Fibroblast of skin of right biceps (primary cell): Measurements from ENCODE around the gene SLC6A6.
"Not testable (repeated sequence)": the region's sequence is repeated elsewhere in the genome, so short reads cannot be mapped to it uniquely, and the experiment has no call there.

Experiments used
- DNase-seq: peaks from one replicate; pipeline ENCODE4 v3.0.0-alpha.2; 2013

SLC6A6 gene

DNA sequence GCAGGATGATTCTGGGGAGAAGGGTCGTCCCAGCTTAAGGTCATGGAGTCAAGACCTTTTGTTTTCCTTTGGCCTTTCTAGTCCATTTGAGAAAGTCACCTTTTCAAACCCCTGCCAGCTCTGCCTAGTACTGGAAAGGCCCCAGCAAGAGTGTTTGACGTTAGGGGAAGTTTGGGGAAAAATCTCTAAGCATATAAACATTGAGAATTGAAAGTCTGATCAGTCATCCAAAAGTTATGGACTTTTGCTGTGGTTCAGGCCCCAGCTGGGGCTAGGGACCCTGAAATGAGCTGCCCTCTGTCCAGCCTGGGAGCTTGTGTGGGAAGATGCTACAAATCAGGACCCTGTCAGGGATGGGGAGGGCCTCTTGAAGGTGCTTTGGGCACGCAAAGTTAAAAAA lies 21.6 kb downstream of the SLC6A6 start:
- DNase-seq: no peak

DNA sequence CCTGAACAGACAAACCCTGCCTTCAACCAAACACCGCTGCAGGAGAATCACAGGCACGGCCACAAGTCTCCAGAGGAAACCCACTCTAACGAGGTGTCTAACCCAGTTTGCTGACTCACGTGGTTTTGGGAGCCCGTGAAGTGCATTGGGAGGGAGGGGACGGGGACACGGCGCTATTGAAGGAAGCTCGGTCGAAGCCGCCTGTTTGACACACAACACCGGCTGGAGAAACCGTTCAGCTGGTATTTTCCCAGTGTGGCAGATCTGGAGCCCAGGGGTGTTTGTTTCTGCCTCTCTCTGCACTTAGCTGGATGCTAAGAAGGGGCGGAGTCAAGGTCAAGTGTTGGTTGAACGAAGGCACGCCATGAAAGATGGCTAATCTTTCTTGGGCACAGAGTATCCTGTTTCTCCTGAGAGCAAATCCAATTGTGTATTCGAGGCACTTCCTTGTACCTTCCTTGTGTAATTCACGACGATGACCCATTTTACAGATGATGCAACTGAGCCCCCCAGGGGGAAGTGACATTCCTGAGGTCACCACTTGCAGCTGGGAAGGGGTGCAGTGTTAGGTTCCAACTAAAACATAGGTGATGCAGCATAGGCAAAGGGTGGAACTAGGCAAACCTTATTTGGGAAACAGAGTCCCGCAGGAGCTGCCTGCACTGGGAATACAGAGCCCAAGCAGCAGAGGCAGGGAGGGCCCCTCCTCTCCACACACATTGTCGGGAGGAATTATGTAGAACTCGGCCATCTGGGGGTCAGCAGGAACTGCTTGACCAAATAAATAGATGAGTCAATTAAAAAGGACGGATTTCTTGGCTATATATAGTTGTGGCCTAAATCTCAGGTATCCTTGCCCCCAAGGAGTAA lies 22.5 kb downstream of the SLC6A6 start:
- DNase-seq: peak; percentile 47

DNA sequence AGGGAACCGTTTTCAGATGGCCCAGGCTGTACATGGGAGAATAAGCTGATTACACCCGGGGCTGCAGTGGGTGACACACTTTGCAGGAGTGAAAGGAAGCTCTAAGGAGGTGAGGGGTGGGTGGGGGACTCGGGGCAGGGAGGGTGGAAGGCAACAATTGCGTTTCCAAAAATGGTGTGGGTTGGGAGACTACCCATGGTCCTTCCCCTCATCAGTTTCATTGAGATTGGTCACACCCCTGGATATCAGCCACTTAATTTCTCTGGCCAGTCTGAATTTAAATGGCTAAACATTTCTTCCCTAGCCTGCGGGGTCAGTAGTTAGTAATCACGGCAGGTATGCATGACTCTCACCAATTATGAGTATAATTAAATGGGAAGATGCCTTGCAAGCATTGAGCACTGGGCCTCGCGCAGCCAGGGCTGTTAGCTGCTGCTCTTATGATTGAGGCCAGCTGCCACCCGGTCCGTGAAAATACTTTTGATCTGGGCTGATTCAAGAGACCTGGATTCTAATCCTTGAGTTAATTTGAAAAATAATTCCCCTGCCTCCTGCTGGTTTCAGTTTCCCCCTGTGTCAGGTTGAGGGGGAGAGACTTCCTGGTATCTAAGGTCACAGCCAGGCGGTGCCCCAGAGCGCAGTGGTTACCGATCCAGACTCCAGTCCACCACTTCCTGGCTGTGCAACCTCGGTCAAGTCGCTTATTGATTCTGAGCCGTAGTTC lies 23.3 kb downstream of the SLC6A6 start:
- no peak for DNase-seq

DNA sequence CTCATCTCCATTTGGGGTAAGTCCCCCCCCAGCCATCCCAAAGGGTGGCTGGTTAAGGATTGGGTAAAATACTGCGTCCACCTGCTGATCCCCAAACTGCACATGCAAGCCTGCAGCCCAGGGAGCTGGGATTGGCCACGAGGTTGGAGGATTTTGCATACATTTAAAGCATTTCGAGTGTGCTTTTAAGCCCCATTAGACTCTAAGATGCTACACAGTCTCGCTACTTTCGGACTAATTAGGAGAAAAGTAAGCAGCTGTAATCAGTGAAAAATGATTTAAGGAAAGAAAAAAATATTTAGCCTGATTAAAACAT lies 23.9 kb downstream of the SLC6A6 start:
- no peak for DNase-seq

DNA sequence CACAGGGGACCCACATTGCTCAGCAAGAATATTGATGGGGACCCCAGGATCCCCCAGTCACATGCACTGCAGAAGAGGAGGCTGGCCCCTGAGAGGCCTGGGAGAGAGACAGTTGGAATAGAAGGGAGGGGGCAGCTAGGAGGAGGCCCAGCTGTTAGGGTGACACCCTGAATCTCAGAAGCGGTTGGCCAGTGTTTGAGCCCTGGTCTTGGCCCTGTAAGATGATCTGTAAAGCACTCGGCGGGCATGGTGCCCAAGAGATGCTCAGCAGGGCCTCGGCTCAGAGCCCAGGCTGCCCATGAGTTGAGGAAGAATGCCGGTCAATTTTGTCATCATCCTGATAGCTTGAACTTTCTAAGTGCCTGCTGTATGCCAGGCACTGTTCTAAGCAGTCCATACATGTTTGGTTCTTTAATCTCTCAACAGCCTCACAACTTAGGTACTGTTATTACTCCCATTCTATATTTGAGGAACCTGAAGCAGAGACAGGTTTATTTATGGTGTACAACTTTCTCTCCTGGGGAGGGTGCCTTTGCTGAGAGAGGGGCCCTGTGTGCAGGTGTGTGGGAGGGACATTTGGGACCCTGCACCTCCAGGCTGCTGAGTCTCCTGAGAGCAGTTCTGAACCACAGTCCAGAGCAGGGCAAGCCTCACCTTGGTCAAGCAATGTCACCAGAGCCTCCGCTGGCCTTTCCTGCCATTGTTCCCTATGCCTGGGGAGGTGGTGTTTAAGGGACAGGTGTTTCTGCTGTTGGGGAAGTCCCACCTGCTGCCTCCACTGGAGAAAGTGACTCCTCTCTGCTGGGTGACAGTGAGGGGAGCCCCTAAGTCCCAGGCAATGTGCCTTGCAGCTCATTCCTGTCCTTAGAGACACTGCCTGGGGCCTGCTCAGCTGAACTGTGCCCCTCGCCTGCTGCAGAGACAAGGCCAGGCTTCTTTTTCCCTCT lies 26.0 kb downstream of the SLC6A6 start:
- DNase-seq: no peak

DNA sequence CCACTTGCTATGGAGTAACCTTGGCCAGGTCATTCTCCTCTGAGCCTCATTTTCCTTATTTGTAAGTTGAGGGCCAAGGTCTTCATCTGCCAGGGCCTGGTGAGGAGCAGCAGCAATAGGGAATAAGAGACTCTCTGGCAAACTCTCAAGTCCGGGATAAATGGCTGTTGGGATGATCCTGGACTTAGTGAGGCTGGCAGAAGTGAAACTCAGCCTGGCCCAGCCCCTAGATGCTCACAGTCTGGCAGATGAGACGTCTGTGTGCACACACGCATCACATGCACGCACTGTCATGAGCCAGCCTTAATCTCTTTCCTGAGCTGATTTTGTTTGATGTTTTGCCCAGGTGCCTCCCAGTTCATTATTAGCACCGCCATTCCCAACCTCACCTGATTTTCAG lies 26.8 kb downstream of the SLC6A6 start:
- DNase-seq: no peak

DNA sequence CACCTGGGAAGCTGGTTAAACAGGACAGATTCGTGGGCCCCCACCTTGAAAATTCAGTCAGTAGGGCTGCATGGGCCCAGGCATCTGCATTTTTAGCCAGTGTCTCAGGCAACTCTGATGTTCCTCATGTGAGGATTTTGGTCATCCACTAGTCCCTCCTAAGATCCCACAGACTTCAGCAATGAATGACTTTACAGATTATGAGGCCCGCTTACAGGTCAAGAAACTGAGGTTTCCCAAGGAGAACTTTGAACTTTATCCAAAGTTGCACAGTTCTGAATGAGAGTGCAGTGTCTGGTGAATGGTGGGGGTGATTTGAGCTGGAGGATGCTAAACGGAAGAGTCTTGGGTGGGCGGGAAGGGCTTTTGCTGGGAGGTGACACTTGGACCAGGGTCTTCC lies 27.2 kb downstream of the SLC6A6 start:
- DNase-seq: no peak

DNA sequence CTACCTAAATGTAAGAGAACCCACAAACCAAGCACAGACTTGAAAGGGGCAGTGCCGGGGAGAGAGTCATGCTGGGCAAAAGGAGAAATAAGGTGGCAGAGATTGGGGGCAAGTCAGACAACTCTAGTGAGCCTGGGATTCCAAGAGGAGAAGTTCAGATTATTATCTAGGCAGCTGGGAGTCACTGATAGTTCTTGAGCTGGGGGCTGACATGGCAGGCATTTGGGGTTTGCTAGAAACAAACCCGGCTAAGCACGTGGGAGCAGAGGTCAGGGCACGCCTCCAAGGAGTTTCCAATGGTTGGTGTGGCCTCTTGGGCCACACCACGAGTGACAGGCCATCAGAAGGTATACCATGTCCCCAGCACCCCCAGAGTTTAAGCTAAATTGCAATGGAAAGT lies 27.6 kb downstream of the SLC6A6 start:
- DNase-seq: no peak

DNA sequence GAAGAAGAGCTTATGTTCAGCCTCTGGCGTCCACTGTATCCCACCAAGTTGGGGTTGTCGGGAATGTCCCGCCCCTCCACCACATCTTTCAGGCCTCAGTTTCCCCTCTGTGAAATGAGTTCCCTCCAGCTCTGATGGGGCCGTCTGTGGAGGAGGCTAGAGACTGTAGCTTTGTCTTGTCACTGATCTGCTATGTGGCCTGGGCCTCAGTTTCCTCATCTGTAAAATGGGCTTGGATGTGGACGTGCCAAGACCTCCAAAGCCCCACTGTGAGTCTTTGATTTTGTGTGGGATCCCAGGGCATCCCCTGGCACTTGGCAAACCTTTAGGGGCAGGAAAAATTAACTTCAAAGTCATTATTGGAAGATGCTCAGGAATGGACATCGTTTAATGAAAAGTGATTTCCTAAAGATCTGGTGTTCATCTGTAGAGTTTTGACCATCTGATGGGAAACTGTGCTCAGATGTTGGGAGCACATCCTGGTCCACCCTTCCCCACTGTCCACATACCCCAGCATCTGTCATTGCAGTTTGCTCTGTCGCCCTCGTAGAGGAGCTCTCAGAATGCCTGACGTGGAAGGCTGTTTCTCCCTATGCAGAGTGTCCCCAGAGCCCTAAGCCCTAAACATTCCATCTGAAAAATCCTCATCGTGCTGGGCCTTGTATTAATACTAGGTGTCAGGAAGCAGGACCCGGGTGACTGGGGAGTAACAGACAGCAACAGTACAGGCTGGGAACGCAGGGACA lies 28.5 kb downstream of the SLC6A6 start:
- no peak for DNase-seq

DNA sequence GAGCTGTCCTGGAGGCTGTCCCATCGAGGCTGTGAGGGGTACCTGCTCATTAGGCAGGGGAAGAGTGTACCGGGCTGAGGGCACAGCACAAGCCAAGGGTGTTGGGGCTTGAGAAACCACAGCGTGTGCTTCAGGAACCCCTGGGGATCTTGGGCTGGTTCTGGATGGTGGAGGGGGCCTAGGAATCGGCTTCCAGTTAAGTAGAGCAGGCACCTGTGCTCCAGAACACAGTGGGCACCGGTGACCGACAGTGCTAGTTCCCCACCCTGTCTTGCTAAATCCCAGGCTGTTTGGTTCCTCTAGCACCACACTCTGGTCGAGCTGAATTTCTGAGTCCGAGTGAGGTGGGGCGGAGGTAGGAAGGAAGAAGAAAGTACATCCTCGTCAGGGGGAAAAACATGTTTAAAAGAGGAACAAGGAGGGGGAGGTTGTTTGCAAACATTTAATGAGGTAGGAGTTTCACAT lies 29.1 kb downstream of the SLC6A6 start:
- DNase-seq: no peak

DNA sequence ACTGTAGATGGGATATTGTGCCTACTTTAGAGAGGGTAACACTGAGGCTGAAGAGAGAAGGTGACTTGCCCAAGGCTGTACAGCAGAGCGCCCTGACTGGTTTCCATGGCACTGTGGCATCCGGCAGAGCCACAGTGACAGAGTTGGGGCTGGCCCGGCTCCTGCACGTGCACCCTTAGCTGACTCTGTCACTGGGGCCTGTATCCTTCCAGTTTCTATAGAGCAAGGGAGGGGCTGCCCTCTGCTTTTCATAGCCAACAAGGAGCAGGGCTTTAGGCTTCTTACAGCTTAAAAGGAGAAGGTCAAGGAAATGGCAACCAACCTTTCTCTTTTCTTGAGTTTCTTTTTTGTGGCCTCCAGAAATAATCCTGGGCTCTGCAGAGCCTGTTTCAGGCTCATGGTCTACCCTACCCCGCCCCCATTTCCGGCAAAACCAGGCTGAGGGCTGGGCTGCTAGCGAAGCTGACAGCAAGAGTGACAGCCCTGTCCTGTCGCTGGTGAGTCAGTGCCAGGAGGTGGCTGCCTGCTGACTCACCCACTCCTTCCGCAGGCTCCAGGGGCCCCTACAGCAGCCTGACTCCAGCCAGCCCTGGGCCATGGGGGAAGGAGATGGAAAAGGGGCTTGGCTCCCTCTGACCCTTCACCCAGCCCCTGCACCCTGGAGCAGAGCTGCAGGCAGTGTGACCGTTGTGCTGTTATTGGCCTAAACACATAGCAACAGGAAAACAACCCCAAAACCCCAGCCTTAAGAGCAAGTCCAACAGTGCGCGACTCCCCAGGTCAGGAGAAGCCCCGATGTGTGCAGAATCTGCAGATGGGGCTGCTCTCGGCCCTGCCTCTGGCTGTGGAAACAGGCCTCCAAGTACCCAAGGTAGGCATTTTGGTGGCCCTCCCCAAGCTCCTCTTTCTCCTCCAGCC lies 29.8 kb downstream of the SLC6A6 start:
- peak; percentile 93 for DNase-seq

DNA sequence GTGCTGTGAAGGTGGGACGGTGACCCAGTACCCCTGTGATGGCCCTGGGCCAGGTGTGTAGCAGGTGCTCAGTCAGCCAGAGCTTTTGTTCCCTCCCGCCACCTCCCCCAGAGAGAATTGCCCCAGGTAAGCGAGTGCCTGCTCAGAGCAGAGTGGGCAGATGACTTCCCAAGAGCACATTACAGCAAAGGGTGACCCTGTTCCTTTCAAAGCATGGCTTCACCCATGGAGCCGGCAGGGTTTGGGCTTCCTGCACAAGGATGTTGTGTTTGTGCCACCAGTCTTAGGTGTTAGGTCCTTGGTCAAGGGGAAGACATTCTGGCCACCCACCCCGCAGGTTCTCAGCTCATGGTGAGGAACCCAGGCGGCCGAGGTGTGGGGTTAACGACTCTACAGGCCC lies 30.7 kb downstream of the SLC6A6 start:
- DNase-seq: no peak

DNA sequence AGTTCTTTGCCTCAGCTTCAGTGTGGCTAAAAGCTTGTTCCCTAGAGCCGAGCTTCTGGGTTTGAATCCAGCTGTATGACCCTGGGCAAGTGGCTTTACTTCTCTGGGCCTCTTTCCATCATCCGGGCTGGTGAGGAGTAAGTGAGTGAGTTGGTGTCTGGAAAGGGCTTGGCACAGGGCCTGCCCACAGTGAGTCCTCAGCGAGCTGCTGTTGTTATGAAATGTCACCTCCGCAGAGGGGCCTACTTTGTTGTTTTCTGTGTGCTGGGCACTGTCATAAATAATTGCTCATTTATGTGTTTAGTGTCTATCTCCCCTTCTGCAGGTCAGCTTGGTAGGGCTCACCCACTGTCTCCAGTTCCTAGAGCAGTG lies 31.7 kb downstream of the SLC6A6 start:
- peak; percentile 27 for DNase-seq

DNA sequence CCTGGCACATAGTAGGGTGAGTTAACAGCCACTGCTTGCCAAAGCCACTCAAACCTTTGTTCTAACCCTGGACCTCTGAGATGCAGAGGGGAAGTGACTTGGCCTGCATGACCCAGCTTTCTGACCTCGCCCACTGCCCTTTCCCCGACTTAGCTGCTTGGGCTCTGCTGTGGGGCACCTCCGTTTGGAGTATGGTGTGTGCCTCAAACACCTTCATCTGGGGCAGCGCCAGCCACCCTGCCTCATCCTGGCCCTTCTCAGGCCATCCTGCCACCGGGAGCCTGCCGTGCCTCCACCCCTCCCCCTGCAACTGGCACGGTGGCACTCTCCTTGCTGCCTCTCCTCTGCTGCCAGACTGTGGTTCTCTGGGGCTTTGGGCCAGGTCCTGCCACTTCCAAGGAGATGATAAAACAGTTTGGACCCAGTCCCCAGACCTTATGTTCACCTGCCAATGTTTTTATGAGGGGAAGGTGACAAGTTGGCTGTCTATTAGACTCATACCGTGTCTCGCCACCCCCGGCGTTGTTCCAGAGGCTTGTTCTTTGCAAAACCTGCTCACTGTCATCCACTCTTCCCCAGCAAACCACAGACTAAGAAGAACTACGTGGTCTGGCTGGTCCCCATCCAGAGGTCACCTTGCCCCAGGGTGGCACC lies 32.2 kb downstream of the SLC6A6 start:
- no peak for DNase-seq

DNA sequence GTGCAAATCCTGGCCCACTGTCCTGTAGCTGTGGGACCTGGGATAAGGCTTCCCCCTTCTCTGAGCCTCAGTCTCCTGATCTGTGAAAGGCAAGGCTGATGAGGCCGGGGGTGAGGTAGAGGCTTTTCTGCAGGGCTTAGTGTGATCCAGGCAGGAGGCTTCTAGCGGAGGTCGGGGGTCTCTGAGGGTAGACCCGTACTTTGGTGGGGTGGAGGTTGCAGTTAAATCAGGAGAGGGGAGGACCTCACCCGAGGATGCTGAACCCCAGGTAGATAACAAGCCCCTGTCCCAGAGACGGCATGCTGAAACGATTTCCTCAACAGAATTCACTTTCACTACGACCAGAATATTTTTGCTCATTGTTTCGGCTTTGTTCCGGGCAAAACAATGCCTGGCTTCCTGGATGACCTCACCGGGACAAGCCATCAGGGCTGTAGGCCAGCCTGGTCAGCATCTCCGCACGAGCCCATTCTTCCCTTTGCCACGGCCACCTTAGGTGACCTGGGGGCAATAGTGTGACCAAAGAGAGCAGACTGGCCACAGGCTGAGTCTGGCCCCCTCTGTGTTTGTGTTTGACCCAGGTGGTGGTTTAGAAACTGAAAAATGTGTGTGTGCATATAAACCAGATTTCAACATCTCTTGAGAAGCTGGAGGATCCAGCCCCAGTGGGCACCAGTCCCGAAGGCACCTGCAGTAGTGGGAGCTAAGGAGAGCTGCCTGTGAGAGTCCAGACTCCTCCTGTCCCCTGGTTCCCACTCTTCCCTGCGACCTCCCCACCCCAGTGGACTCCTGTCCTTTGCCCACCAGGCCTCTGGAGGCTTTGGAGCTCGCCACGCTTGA lies 33.0 kb downstream of the SLC6A6 start:
- DNase-seq: no peak

DNA sequence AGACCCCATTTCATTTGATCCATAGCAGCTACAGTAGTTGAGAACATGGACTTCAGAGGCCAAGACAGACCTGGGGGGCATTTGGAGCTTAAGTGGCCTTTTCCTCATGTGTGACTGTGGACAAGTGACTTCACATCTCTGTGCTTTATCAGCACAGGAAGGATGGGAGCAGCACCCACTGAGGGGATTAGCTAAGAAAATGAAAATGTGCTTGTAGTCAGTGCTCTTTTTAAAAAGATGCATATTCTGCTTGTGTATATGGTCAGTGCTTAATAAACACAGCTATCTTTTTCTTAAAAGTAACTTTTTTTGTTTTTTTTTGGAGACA lies 34.5 kb downstream of the SLC6A6 start:
- no peak for DNase-seq

DNA sequence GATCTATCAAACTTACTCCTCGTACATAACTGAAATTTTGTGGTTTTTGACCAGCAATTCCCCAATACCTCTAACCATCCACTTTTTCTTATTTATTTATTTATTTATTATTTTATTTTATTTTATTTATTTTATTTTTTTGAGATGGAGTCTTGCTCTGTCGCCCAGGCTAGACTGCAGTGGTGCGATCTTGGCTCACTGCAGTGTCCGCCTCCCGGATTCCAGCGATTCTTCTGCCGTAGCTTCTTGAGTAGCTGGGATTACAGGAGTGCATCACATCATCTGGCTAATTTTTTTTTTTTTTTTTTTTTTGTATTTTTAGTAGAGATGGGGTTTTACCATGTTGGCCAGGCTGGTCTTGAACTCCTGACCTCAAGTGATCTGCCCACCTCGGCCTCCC lies 35.3 kb downstream of the SLC6A6 start:
- DNase-seq: not testable (repeated sequence)

DNA sequence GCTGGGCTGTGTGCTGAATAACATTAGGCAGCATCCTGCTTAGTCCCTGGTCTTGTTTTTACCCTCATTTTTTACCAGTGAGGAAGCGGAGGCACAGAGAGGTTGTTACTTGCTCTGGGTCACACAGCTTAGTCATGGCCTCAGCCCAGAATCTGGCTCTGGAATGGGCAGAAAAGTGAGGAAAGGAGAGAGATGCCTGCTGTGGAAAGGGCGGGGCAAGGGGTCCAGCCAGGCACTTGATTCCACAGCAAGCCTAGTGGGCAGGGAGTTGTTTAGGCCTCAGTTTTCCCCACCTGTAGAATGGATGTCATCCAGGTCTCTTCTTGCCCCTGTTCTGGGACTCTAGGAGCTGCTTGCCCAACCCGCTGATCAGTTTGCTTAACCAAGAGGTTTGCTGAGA lies 35.9 kb downstream of the SLC6A6 start:
- no peak for DNase-seq

DNA sequence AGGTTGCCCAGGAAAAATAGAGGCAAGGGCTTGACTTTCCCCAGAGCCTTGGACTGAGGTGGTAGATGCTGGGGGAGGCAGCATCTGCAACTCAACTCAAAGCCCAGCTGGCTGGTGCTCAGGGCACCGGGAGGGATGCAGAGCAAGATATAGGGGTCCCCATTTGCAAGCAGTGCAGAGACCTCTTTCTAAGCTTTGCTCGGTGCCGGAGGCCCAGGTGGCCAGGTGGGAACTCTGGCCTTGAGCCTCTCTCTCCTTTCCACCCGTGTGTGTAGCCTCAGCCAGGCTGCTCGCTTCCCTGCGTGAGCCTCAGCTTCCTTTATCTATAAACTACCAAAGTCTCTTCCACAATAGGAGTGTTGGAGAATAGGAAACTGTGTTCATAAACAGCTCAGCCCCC lies 36.5 kb downstream of the SLC6A6 start:
- no peak for DNase-seq

DNA sequence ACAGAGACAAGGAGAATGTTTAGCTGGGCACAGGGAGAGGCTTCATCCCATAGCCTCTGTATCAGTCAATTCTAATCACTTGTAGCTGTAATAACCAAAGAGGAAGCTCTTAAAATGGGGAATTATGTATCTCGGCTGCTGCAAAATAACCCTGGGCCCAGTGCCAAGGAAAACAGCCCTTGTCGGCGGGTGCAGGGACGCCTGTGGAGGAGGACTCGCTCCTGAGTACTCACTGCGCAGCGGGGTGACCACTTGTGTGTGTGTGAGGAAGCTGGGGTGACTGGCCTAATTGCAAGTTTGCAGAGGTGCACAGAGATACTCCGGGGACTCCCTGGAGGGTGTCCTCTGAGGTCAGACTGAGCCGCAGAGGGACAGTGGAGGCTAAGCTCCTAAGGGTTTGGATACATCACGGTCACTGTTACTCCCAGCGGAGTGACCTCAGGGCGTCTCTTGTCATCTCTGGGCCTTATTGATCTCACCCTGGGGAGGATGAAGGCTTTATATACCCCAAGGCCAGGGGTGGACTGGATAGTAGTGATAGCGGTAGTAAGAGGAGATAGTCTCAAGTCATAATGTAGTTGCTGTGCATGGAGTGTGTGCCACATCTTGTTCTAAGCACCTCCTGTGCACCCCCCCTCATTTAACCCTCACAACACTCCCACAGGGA lies 37.2 kb downstream of the SLC6A6 start:
- peak; percentile 54 for DNase-seq
